Measurements from ENCODE around the gene CSNK1G1. TPM values are rescaled to one million over a fixed set of nuclear protein-coding genes. Genes with fewer than 3 reads are reported as not detected.

The CSNK1G1 gene
- total RNA-seq, 1 donor from 2014 or later: 6.3 TPM

DNA sequence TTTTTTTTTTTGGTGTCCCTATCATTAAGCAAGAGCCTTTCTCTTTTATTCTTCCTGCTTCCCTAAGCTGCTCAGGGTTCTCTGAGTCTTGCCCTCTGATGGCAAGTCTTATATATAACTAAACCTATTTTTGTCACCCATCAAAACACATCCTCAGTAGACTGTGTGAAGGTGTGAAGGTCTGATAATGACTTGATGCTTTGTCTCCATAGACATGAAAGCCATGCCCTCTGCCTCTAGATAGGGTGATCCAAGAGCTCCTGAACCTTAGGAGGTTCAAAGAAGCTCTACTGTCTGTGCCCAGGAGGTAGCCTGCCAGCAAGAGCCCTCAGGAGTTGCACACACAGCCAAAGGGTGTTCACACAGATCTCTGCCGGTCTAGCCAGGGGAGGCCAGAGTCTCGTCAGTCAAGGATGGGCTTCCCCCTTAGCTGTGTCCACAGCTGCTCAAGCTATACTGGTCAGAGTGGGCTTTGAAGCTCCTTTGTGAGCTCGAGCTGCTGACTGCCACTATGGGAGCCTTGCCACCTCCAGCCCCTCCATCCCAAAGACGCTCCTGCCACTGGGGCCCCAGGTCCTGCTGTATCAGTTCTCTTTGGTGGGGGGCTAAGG, 217.5 kb downstream of the CSNK1G1 start:
- no peak for DNase-seq
- no peak overlapping the region for H3K4me3 ChIP-seq
- H3K27me3 ChIP-seq (ENCODE audit: low read depth): no peaks in the 10 kb centered on the region
- H3K27ac ChIP-seq (replicated peaks): no peak overlapping the region
- H3K4me1 ChIP-seq: peaks cover 25% of the 10 kb centered on the region
- intact Hi-C loops (cut with micrococcal nuclease): no loop called here
- TF ChIP-seq, protein P1, sequence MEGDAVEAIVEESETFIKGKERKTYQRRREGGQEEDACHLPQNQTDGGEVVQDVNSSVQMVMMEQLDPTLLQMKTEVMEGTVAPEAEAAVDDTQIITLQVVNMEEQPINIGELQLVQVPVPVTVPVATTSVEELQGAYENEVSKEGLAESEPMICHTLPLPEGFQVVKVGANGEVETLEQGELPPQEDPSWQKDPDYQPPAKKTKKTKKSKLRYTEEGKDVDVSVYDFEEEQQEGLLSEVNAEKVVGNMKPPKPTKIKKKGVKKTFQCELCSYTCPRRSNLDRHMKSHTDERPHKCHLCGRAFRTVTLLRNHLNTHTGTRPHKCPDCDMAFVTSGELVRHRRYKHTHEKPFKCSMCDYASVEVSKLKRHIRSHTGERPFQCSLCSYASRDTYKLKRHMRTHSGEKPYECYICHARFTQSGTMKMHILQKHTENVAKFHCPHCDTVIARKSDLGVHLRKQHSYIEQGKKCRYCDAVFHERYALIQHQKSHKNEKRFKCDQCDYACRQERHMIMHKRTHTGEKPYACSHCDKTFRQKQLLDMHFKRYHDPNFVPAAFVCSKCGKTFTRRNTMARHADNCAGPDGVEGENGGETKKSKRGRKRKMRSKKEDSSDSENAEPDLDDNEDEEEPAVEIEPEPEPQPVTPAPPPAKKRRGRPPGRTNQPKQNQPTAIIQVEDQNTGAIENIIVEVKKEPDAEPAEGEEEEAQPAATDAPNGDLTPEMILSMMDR (IDR thresholded peaks at IDR 0.05; ENCODE audit: borderline replicate concordance): no peak
- H3K9me3 ChIP-seq (replicated peaks): no peaks in the 10 kb centered on the region
- peaks cover 57% of the 10 kb centered on the region for H3K36me3 ChIP-seq

DNA sequence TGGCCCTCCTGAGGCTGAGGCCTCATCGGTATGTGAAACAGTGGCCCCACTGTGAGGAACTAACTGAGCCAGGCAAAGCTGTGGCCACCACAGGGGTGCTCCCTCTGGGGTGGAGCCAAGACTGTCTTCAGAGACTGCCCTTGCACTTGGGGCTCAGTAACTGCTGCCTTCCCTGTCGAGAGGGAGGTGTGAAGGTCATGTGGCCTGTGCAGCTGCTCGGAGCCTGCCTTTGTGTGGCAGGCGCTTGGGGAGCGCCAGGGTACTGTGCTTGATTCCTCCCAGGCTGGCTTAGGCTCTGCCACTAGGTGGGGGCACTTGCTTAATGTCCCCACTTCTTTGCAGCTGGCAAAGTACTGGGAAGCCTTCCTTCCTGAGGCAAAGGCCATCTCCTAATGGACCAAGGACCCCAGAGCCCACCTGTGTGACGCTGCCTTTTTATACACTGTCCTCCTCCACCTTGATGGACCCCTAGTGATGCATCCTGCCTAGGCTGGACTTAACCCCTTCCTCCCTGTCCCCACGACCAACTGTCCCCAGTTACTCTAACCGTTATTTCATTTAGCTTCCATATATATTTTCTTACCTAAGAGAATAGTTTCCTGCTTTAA, 218.6 kb downstream of the CSNK1G1 start:
- intact Hi-C loops (cut with micrococcal nuclease): no loop called here
- TF ChIP-seq, protein P1 (IDR thresholded peaks at IDR 0.05; ENCODE audit: borderline replicate concordance): peak; percentile 41
- Histone ChIP-seq H3K27me3 (ENCODE audit: low read depth) (no peaks in the 10 kb centered on the region), H3K9me3 (replicated peaks) (no peaks in the 10 kb centered on the region), H3K36me3 (peaks cover 62% of the 10 kb centered on the region), H3K27ac (replicated peaks) (peak overlapping the region; percentile 66), H3K4me1 (peaks cover 36% of the 10 kb centered on the region), H3K4me3 (no peak overlapping the region)
- DNase-seq: no peak

DNA sequence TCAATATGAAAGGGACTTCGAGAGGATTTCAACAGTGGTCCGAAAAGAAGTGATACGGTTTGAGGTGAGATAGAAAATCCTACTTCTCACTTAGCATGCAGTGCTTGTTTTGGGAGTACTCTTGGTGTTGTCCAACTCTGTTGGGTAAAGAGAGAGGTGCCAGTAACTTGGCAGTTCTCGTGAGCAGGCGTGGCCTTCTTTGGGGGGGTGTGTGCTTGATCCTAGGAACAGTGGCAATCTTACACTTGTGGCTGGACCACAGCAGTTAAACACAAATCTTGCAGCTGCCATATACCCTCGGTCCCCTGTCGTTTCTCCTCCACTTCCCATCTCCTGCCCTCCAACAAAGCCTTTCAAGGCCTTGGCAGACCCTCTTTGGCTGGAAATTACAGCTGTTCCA, 219.6 kb downstream of the CSNK1G1 start:
- Histone ChIP-seq H3K4me3 (no peak overlapping the region), H3K9me3 (replicated peaks) (no peaks in the 10 kb centered on the region), H3K27ac (replicated peaks) (no peak overlapping the region), H3K27me3 (ENCODE audit: low read depth) (no peaks in the 10 kb centered on the region), H3K4me1 (peaks cover 46% of the 10 kb centered on the region), H3K36me3 (peaks cover 72% of the 10 kb centered on the region)
- TF ChIP-seq, protein P1 (IDR thresholded peaks at IDR 0.05; ENCODE audit: borderline replicate concordance): no peak
- DNase-seq: no peak
- intact Hi-C loops (cut with micrococcal nuclease): no loop called here

DNA sequence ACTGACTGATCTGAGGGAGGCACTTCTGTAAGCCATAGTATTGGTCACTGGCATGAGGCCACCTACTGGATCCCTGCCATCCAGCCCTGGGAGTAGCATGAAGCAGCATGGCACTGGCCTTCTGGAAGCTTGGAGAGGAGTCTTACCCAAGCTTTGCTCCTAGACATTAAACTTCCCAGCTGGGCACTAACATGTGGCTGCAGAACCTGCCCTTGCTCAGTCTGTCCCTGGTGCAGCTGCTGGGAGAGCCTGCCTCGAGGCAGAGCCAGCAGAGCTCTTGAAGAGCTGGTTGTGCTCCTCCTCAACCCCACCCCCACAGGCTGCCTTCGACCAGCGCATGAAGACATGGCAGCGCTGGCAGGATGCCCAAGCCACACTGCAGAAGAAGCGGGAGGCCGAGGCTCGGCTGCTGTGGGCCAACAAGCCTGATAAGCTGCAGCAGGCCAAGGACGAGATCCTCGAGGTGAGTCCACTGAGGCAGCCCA, 221.6 kb downstream of the CSNK1G1 start:
- intact Hi-C loops (cut with micrococcal nuclease): no loop called here
- TF ChIP-seq, protein P1 (IDR thresholded peaks at IDR 0.05; ENCODE audit: borderline replicate concordance): no peak
- no peak overlapping the region for H3K4me3 ChIP-seq
- no peaks in the 10 kb centered on the region for H3K9me3 ChIP-seq (replicated peaks)
- peak; percentile 68 for DNase-seq
- no peaks in the 10 kb centered on the region for H3K27me3 ChIP-seq (ENCODE audit: low read depth)
- H3K4me1 ChIP-seq: peaks cover 54% of the 10 kb centered on the region
- peak overlapping the region; percentile 63 for H3K27ac ChIP-seq (replicated peaks)
- H3K36me3 ChIP-seq: peaks cover 88% of the 10 kb centered on the region

DNA sequence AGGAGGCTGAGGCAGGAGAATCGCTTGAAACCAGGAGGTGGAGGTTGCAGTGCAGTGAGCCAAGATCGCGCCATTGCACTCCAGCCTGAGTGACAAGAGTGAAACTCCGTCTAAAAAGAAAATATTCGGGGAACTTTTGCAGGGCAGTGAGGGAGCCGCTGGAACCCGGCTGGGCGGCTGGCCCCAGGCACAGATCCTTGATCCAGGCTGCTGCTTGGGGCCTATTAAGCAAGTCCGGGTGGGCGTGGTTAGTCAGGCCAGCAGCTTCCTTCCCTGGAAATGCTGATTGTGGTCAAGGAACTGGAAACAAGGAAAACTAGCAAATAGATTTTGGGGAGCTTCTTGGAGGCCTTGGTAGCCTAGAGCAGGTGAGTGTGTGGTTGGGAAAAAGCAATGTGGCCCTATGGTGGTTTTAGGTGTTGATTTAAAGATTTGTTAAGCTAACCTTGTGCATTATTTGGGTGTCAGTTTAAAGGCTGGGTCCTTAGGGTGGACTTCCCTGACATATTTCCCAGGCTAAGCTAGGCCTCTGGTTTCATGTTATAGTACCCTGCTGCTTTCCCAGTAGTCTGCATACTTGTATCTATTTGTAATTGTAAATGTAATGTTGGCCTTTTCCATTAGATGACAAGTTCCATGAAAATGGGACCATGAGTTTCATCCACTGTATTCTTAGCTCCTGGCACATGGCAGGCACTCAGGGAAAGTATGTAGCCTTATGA, 222.2 kb downstream of the CSNK1G1 start:
- intact Hi-C loops (cut with micrococcal nuclease): no loop called here
- H3K27ac ChIP-seq (replicated peaks): peak overlapping the region; percentile 63

More for the DNA sequence above, 222.2 kb downstream of the CSNK1G1 start:
- H3K4me3 ChIP-seq: no peak overlapping the region
- DNase-seq: no peak
- peaks cover 92% of the 10 kb centered on the region for H3K36me3 ChIP-seq
- H3K4me1 ChIP-seq: peaks cover 54% of the 10 kb centered on the region
- H3K27me3 ChIP-seq (ENCODE audit: low read depth): no peaks in the 10 kb centered on the region
- H3K9me3 ChIP-seq (replicated peaks): no peaks in the 10 kb centered on the region
- TF ChIP-seq, protein P1 (IDR thresholded peaks at IDR 0.05; ENCODE audit: borderline replicate concordance): no peak
